Naive B cell (primary cell): ENCODE results near the gene MIA2. TPM values are rescaled to one million over a fixed set of nuclear protein-coding genes. Genes with fewer than 3 reads are reported as not detected.
"Not testable (repeated sequence)": the region's sequence is repeated elsewhere in the genome, so short reads cannot be mapped to it uniquely, and the experiment has no call there.

Source experiments
- ATAC-seq, 2 donors: fragments of 150-1000 bp; cut with Tn5 transposase; 2 replicates each; pipeline ENCODE4 v1.10.0; 2021; ENCODE audit warnings: low read depth in 2 of 2, mild to moderate bottlenecking in 2 of 2, moderate library complexity in 2 of 2
- DNase-seq: peaks from one replicate; pipeline ENCODE4 v3.0.0; 2022
- H3K27ac Mint-ChIP-seq, 6 donors: one replicate each; pipeline ENCODE4 v1.8.0; 2020 to 2022; ENCODE audit warnings: mild to moderate bottlenecking in 6 of 6, mixed read lengths in 6 of 6, moderate library complexity in 5 of 6, inconsistent platforms in 2 of 6
- H3K27me3 Mint-ChIP-seq, 3 donors: one replicate each; pipeline ENCODE4 v1.8.0; 2021 to 2022; ENCODE audit warnings: mixed read lengths in 3 of 3, mild to moderate bottlenecking in 1 of 3
- H3K36me3 Mint-ChIP-seq, 2 donors: one replicate each; pipeline ENCODE4 v1.8.0; 2020 to 2022; ENCODE audit warnings: mixed read lengths in 2 of 2, inconsistent platforms in 1 of 2, mild to moderate bottlenecking in 1 of 2
- H3K4me1 Mint-ChIP-seq, 3 donors: one replicate each; pipeline ENCODE4 v1.8.0; 2020 to 2022; ENCODE audit warnings: mixed read lengths in 3 of 3, inconsistent platforms in 1 of 3, mild to moderate bottlenecking in 1 of 3, moderate library complexity in 1 of 3
- H3K4me3 Mint-ChIP-seq, 8 donors: one replicate each; pipeline ENCODE4 v1.8.0; 2020 to 2022; ENCODE audit warnings: mild to moderate bottlenecking in 8 of 8, mixed read lengths in 8 of 8, moderate library complexity in 8 of 8, inconsistent platforms in 2 of 8
- H3K9me3 Mint-ChIP-seq, 7 donors: one replicate each; pipeline ENCODE4 v1.8.0; 2020 to 2022; ENCODE audit warnings: mixed read lengths in 7 of 7, mild to moderate bottlenecking in 5 of 7, inconsistent platforms in 2 of 7, moderate library complexity in 1 of 7
- polyA plus RNA-seq, 6 donors: library from polyadenylated mRNA; unstranded; fragments of 300-500 nt; fragmentation: Illumina TruSeq; gene quantifications; one replicate each; pipeline ENCODE4 v1.2.3, GENCODE V29; 2021; ENCODE audit warnings: low read depth in 6 of 6

MIA2 gene
- polyA plus RNA-seq, 6 donors from 2014 or later, result 16.2 to 27.3 (median 23.7) TPM

DNA sequence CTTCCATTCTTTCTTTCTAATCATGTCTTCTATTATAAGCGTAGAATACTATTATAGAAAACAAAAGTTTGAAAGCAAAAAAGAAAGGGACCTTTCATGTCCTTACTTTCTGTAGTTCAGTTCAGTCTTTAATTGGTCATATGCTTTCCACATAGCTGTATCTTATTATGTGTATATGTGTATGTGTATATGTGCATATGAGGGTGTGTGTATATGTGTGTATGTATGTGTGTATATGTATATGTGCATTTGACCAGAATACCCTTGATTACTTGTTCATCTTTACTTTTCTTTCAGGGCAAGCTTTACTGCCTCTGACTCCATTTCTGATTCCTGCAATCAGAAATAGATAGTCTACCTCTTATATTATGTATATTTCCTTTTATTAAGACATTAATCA is 109.9 kb downstream of the MIA2 start:
- Mint-ChIP-seq H3K36me3 (peaks cover 30 to 42% of the 10 kb centered on the region in 2 donors), H3K27me3 (no peaks in the 10 kb centered on the region), H3K4me3 (no peak overlapping the region), H3K4me1 (no peaks in the 10 kb centered on the region), H3K27ac (no peak overlapping the region), H3K9me3 (no peaks in the 10 kb centered on the region)
- DNase-seq, result no peak
- no peak for ATAC-seq

DNA sequence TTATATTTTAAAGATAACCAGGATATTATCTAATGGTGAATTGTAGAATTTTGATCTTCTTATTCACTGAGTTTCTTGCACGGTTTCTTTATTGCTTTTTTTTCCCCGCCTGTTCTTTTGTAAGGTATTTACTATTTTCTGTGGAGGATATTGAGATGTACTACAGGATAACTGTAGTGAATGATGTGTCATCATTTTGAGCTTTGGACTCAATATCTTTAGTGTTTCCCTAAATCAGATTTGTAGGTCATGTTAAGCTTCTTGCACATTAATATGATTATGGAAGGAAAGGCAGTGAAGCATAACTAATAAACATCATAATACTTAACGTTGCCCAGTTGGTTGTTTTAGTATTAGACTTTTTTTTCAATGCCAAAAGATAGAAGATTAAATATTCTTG is 117.2 kb downstream of the MIA2 start:
- ATAC-seq (no peak), DNase-seq (no peak)
- Mint-ChIP-seq H3K4me3 (no peak overlapping the region), H3K27me3 (no peaks in the 10 kb centered on the region), H3K4me1 (no peaks in the 10 kb centered on the region), H3K9me3 (peaks cover 4 to 17% (median 7%) of the 10 kb centered on the region in 7 donors), H3K27ac (peak overlapping the region in 1 of 6 donors; percentile 24), H3K36me3 (peaks cover 32 to 37% of the 10 kb centered on the region in 2 donors)

DNA sequence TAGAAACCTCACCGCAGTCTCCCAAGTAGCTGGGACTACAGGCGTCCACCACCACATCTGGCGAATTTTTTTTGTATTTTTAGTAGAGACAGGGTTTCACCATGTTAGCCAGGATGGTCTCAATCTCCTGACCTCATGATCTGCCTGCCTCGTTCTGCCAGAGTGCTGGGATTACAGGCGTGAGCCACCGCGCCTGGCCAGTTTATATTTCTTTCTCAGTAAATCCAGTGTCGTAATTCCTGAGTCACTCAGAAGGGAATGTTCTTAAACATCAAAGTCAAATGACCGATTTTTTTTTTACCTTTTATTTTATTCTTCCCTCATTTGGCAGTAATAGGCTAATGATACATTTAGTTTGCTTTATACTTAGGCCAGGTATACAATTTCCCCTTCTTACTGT is 118.0 kb downstream of the MIA2 start:
- Mint-ChIP-seq H3K9me3 (peaks cover 4 to 20% (median 7%) of the 10 kb centered on the region in 7 donors), H3K27me3 (no peaks in the 10 kb centered on the region), H3K27ac (no peak overlapping the region), H3K4me1 (peaks cover 0 to 4% (median 0%) of the 10 kb centered on the region in 3 donors), H3K4me3 (no peak overlapping the region), H3K36me3 (peaks cover 34 to 38% of the 10 kb centered on the region in 2 donors)
- DNase-seq (no peak), ATAC-seq (no peak)

DNA sequence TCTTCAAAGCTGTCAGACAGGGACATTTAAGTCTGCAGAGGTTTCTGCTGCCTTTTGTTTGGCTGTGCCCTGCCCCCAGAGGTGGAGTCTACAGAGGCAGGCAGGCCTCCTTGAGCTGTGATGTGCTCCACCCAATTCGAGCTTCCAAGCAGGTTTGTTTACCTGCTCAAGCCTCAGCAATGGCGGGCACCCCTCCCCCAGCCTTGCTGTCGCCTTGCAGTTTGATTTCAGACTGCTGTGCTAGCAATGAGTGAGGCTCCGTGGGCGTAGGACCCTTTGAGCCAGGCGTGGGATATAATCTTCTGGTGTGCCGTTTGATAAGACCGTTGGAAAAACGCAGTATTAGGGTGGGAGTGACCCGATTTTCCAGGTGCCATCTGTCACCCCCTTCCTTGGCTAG is 125.4 kb downstream of the MIA2 start:
- Mint-ChIP-seq H3K4me1 (peaks cover 0 to 17% (median 17%) of the 10 kb centered on the region in 3 donors), H3K9me3 (peaks cover 5 to 40% (median 20%) of the 10 kb centered on the region in 7 donors), H3K36me3 (peaks cover 60 to 64% of the 10 kb centered on the region in 2 donors), H3K27ac (peak overlapping the region in 1 of 6 donors; percentile 32)
- H3K4me3 Mint-ChIP-seq, H3K27me3 Mint-ChIP-seq, ATAC-seq, DNase-seq: not testable (repeated sequence)

DNA sequence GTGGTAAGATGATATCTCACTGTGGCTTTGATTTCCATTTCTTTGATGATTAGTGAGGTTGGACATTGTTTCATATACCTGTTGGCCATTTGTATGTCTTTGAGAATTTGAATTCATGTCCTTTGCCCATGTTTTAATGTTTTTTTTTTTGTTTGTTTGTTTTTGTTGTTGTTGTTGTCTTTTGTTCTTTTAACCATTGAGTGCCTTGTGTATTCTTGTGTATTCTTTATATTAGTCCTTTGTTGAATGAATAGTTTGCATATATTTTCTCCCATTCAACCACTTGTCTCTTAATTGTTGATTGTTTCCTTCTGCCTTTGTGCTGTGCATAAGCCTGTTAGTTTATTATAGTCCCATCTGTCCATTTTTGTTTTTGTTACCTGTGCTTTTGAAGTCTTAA is 126.6 kb downstream of the MIA2 start:
- H3K4me1 Mint-ChIP-seq, result peaks cover 0 to 17% (median 17%) of the 10 kb centered on the region in 3 donors
- peaks cover 68 to 73% of the 10 kb centered on the region in 2 donors for H3K36me3 Mint-ChIP-seq
- peak overlapping the region in 2 of 6 donors; percentile 7 to 27 for H3K27ac Mint-ChIP-seq
- H3K9me3 Mint-ChIP-seq, result peaks cover 7 to 48% (median 30%) of the 10 kb centered on the region in 7 donors
- H3K27me3 Mint-ChIP-seq, result no peaks in the 10 kb centered on the region
- no peak overlapping the region for H3K4me3 Mint-ChIP-seq
- DNase-seq, result no peak
- no peak for ATAC-seq

DNA sequence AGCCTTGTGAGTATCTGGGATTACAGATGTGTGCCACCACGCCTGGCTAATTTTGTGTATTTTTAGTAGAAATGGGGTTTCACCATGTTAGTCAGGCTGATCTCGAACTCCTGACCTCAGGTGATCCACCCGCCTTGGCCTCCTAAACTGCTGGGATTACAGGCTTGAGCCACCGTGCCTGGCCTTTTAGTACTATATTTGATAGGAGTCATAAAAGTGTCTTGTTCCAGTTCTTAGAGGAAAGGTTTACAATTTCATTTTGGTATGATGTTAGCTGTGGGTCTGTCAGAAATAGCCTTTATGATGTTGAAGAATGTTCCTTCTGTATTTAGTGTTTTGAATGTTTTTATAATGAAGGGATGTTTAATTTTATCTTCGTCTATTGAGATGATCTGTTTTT is 127.8 kb downstream of the MIA2 start:
- H3K27me3 Mint-ChIP-seq, H3K4me3 Mint-ChIP-seq, DNase-seq, ATAC-seq: not testable (repeated sequence)
- Mint-ChIP-seq H3K36me3 (peaks cover 72 to 75% of the 10 kb centered on the region in 2 donors), H3K27ac (peak overlapping the region in 1 of 6 donors; percentile 59), H3K9me3 (peaks cover 10 to 53% (median 36%) of the 10 kb centered on the region in 7 donors), H3K4me1 (peaks cover 3 to 26% (median 13%) of the 10 kb centered on the region in 3 donors)

DNA sequence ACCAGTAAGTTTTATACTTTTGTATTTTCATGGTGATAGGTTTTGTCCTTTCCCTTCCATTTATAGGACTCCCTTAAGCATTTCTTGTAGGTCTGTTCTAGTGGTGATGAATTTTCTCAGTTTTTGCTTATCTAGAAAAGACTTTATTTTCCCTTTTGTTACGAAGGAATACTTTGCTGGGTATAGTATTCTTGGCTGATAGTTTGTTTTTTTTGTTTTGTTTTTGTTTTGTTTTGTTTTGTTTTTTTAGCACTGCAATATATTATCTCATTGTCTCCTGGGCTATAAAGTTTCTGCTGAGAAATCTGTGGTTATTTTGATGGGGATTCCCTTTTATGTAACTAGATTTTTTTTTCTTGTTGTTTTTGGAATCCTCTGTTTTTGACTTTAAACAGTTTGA is 130.8 kb downstream of the MIA2 start:
- Mint-ChIP-seq H3K4me3 (no peak overlapping the region), H3K27ac (no peak overlapping the region), H3K9me3 (peaks cover 10 to 50% (median 36%) of the 10 kb centered on the region in 7 donors), H3K36me3 (peaks cover 61 to 63% of the 10 kb centered on the region in 2 donors), H3K27me3 (no peaks in the 10 kb centered on the region), H3K4me1 (peaks cover 3 to 35% (median 13%) of the 10 kb centered on the region in 3 donors)
- DNase-seq, result no peak
- ATAC-seq, result no peak

DNA sequence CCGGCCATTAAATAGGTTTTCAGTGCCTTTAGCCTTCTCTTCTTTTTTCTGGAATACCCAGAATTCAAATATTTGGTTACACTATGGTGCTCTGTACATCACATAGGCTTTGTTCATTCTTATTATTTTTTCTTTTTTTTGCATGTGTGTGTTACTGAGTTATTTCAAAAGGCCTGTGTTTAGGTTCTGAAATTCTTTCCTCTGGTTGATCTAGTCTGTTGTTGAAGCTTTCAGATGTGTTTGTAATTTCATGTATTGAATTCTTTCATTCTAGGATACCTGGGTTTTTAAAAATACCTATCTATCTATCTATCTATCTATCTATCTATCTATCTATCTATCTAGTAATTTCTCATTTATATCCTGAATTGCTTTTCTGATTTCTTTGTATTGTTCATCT is 131.6 kb downstream of the MIA2 start:
- Mint-ChIP-seq H3K27me3 (no peaks in the 10 kb centered on the region), H3K4me1 (peaks cover 3 to 35% (median 12%) of the 10 kb centered on the region in 3 donors), H3K36me3 (peaks cover 53 to 57% of the 10 kb centered on the region in 2 donors), H3K4me3 (no peak overlapping the region), H3K9me3 (peaks cover 10 to 46% (median 34%) of the 10 kb centered on the region in 7 donors), H3K27ac (no peak overlapping the region)
- ATAC-seq (no peak), DNase-seq (no peak)

DNA sequence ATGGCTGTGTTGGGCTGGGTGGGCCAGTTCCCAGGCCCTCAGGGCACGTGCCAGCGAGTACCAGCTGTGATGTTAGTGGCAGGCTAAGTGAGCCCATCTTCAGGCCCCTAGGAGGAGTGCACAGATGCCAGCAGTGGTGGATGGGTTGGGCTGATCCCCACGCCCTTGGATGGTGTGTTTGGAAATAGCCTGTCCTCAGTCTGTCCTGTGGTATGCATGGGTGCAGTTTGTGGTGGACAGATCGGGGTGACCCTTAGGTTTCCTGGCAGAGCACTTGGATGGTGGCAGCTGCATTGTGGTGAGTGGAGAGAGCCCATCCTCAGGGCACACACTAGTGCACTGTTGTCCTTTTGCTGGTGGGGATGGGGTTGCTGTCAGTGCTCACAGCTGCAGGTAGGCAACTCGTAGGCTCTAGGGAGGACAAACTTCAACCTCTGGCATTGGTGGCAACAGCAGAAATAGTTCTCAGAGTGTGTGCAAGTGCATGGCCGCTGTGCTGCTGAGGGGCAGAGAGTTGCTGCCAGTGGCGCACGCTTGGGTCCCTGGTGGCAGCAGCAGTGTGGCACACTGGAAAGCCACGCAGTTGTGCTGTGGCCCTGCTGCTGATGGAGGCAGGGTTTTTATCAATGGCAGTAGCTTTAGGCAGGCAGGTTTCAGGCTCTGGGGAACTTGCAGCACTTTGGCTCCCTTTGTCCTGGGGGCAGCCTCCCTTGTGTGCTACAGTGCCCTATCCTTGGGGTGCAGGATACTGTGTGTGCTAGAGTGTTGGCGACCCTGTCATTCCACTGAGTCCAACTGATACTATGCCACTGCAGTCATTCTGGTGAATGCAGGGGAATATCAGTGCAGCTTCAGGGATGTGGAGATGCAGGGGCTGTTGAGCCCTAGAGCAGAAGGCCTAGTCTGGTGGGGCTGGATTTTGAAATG is 133.0 kb downstream of the MIA2 start:
- H3K36me3 Mint-ChIP-seq, result peaks cover 45 to 48% of the 10 kb centered on the region in 2 donors
- no peak for ATAC-seq
- H3K4me3 Mint-ChIP-seq, result no peak overlapping the region
- H3K27me3 Mint-ChIP-seq, result no peaks in the 10 kb centered on the region
- DNase-seq, result no peak
- peaks cover 10 to 41% (median 31%) of the 10 kb centered on the region in 7 donors for H3K9me3 Mint-ChIP-seq
- H3K4me1 Mint-ChIP-seq, result peaks cover 3 to 35% (median 5%) of the 10 kb centered on the region in 3 donors
- H3K27ac Mint-ChIP-seq, result no peak overlapping the region

DNA sequence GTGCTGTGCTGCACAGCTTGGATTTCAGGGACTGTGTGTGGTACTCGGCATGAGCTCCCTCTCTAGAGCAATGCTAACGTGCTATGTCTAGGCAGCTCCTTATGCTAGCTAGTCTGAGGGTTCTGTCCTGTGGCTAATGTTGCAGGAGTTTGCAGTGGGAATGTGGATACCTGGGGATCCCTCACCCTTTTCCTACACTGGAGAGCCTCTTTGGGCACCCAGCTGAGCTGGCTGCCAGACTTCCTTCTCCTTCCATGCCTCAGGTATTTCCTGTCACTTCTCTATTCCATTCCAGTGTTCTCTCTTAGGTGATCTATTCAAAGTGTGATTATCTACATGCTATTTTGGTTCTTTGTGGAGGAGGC is 133.7 kb downstream of the MIA2 start:
- DNase-seq, result no peak
- H3K9me3 Mint-ChIP-seq, result peaks cover 10 to 37% (median 31%) of the 10 kb centered on the region in 7 donors

DNA sequence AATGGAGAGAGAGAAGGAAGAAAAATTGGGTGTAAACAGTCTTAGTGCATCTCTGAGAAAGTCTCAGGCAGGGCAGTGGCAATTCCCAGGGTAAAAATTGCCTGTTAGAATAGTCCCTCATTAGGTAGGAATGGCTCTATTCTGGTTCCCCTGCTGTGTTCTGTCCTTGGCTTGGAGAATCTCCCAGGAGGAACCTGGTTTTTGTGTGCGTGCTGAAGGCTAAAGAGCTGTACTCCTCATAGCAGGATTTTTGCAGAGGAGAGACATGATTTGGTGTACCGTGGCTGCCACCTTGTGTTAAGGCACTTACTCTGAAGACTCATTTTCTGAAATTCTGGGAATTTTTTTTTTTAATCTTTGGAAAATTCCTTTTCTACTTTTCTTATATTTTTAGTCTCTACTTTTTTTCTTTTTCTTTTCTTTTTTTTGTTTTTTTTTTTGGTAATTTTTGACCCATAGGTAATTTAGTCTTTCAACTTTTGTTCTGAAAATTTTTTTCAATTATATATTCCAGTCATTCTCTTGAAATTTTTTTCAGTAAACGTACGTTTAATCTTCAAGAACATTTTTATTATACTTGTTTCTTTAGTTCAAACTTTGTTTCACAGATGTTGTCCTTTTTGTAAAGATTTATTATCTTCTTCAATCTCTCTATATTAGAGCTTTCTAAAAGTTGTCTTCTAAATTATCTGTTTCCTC is 134.7 kb downstream of the MIA2 start:
- ATAC-seq, result no peak
- peaks cover 9 to 28% (median 24%) of the 10 kb centered on the region in 7 donors for H3K9me3 Mint-ChIP-seq
- no peak for DNase-seq
- H3K27me3 Mint-ChIP-seq, result no peaks in the 10 kb centered on the region
- H3K4me3 Mint-ChIP-seq, result no peak overlapping the region
- H3K4me1 Mint-ChIP-seq, result peaks cover 0 to 23% (median 3%) of the 10 kb centered on the region in 3 donors
- peaks cover 31% of the 10 kb centered on the region in 2 donors for H3K36me3 Mint-ChIP-seq
- H3K27ac Mint-ChIP-seq, result peak overlapping the region in 1 of 6 donors; percentile 34

More for the DNA sequence above, 133.7 kb downstream of the MIA2 start:
- H3K4me3 Mint-ChIP-seq, result no peak overlapping the region
- peak overlapping the region in 2 of 6 donors; percentile 21 to 32 for H3K27ac Mint-ChIP-seq
- H3K36me3 Mint-ChIP-seq, result peaks cover 39 to 41% of the 10 kb centered on the region in 2 donors
- no peaks in the 10 kb centered on the region for H3K27me3 Mint-ChIP-seq
- H3K4me1 Mint-ChIP-seq, result peaks cover 3 to 30% (median 4%) of the 10 kb centered on the region in 3 donors
- no peak for ATAC-seq

DNA sequence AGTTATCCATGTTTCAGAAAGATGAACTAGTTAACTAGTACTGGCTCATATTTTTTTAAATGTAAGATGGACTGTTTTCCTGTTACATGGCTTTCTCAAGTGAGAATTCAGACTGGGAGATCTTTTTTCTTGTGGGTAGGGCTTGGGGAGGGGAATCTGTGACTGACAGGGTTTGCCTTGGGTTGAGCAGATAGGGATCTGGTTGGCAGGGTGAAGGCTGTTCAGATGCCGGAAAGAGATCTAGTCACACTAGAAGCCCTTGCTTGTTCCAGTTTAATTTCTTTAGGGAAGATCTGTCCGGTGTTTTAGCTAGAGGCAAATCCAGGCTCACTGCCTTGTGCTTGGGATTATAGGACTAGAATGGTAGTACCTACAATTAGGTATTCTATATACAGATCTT is 135.3 kb downstream of the MIA2 start:
- H3K36me3 Mint-ChIP-seq, result peaks cover 25 to 27% of the 10 kb centered on the region in 2 donors

DNA sequence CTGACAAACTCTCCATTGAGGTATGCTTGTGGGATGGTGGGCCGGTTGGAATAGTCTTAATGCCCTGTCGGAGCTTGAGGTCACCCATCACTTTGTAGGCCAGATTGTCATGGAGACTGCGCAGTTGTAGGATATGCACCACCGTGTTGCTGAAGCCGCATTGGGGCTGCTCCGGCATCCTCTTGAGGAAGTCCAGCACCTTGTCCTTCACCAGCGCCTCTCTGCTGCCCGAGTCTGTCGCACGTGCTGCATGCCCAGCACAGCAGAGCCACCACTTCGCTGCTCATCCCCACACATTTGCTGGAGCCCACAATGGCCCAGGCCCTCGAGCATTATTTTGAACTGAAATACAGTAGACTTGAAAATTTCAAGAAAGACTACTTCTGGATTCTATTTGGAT is 136.7 kb downstream of the MIA2 start:
- DNase-seq (no peak), ATAC-seq (no peak)
- H3K27ac Mint-ChIP-seq, result peak overlapping the region in 1 of 6 donors; percentile 55
- peaks cover 15 to 22% of the 10 kb centered on the region in 2 donors for H3K36me3 Mint-ChIP-seq
- H3K4me1 Mint-ChIP-seq, result peaks cover 0 to 18% (median 3%) of the 10 kb centered on the region in 3 donors
- H3K27me3 Mint-ChIP-seq, result no peaks in the 10 kb centered on the region
- H3K9me3 Mint-ChIP-seq, result peaks cover 2 to 8% (median 5%) of the 10 kb centered on the region in 7 donors
- no peak overlapping the region for H3K4me3 Mint-ChIP-seq

More for the DNA sequence above, 135.3 kb downstream of the MIA2 start:
- no peak overlapping the region for H3K27ac Mint-ChIP-seq
- peaks cover 5 to 21% (median 18%) of the 10 kb centered on the region in 7 donors for H3K9me3 Mint-ChIP-seq
- ATAC-seq, result no peak
- no peak for DNase-seq
- H3K27me3 Mint-ChIP-seq, result no peaks in the 10 kb centered on the region
- H3K4me3 Mint-ChIP-seq, result no peak overlapping the region
- peaks cover 0 to 18% (median 3%) of the 10 kb centered on the region in 3 donors for H3K4me1 Mint-ChIP-seq
